ENCODE results near the gene ZNF544.
A peak's percentile ranks its signal among the peaks of the same experiment; 100 is the strongest.

Gene ZNF544

GRCh38 chr19:58228585-58229254 is at the start of gene ZNF544:
Gene ZNF544 (plus strand): TSS chr19:58228914. CDS start chr19:58244024, 15,110 bp downstream.
- POLR2A ChIA-PET: no interaction called here
- TF ChIP-seq CTCF (IDR thresholded peaks at IDR 0.05; ENCODE audit: control extremely low read depth, extremely low read depth, low read depth, missing control alignments): no peak
- CTCF ChIA-PET: interaction anchor here (1.0 to 2.1 kb wide), 2 partner anchors 8 to 9 kb away, joined by 3 to 6 read pairs; no protein-coding TSS in a partner anchor
- peak; percentile 90 for DNase-seq (ENCODE audit: extremely low spot score)

GRCh38 chr19:58181902-58182576 is 46.7 kb upstream of the ZNF544 start:
- DNase-seq (ENCODE audit: extremely low spot score): no peak
- POLR2A ChIA-PET: no interaction called here
- CTCF ChIA-PET: interaction anchor here (0.9 to 2.2 kb wide), 3 partner anchors 29 to 338 kb away, joined by 3 to 6 read pairs (median 3); no protein-coding TSS in a partner anchor
- TF ChIP-seq CTCF (IDR thresholded peaks at IDR 0.05; ENCODE audit: control extremely low read depth, extremely low read depth, low read depth, missing control alignments): peak; percentile 69

GRCh38 chr19:58182577-58182988 is 46.1 kb upstream of the ZNF544 start:
- CTCF ChIA-PET: interaction anchor here (0.9 to 2.2 kb wide), 2 partner anchors 29 to 119 kb away, joined by 3 to 6 read pairs; no protein-coding TSS in a partner anchor
- DNase-seq (ENCODE audit: extremely low spot score): peak; percentile 94
- POLR2A ChIA-PET: no interaction called here
- TF ChIP-seq CTCF (IDR thresholded peaks at IDR 0.05; ENCODE audit: control extremely low read depth, extremely low read depth, low read depth, missing control alignments): no peak

- CTCF ChIA-PET: interaction anchor here (0.8 to 2.2 kb wide), 2 partner anchors 26 to 30 kb away, joined by 3 to 6 read pairs; no protein-coding TSS in a partner anchor
- peak; percentile 97 for DNase-seq (ENCODE audit: extremely low spot score)
- POLR2A ChIA-PET: no interaction called here
- TF ChIP-seq CTCF (IDR thresholded peaks at IDR 0.05; ENCODE audit: control extremely low read depth, extremely low read depth, low read depth, missing control alignments): no peak
Measured at GRCh38 chr19:58182989-58183816, 45.5 kb upstream of the ZNF544 start, which contains the start of gene ZNF274. Gene ZNF274 (plus strand): TSS chr19:58183061. CDS start chr19:58183966, 905 bp downstream.

- CTCF ChIA-PET: interaction anchor here (0.8 kb wide), 1 partner anchor 26 kb away, joined by 3 read pairs; no protein-coding TSS in a partner anchor
- no peak for TF ChIP-seq CTCF (IDR thresholded peaks at IDR 0.05; ENCODE audit: control extremely low read depth, extremely low read depth, low read depth, missing control alignments)
- no peak for DNase-seq (ENCODE audit: extremely low spot score)
- POLR2A ChIA-PET: no interaction called here
Measured at GRCh38 chr19:58183817-58184215, 44.9 kb upstream of the ZNF544 start.
